Urothelium cell line (cell line): ENCODE measurements around the gene ARFGAP3.

ENCODE experiments used
- DNase-seq: peaks from one replicate; pipeline ENCODE4 v3.0.0; 2011; ENCODE audit warnings: low spot score, mixed read lengths
- FAIRE-seq: peaks from 2 replicates; lab custom pipeline; 2011; peaks lifted over from hg19 to GRCh38; lab: Jason Lieb, UNC

ARFGAP3 gene

DNA sequence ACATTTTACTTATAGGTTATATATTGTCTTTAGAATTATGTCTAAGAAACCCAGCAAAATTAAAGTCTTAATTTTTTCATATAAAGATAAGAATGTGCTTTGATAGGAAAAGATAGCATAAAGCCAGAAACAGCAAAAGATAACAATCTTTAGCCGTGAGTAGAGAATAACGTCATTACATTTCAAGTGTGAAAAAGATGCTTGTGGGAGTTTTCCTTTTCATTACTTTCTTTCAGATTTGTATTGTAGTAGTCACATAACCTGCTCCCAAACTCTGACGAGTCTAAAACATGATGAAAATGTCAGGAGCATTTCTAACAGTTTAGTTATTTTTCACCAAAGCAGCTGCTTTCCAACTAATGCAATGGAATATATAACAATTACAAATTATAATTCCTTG is 31.3 kb downstream of the ARFGAP3 start:
- DNase-seq (no peak), FAIRE-seq (no peak)

DNA sequence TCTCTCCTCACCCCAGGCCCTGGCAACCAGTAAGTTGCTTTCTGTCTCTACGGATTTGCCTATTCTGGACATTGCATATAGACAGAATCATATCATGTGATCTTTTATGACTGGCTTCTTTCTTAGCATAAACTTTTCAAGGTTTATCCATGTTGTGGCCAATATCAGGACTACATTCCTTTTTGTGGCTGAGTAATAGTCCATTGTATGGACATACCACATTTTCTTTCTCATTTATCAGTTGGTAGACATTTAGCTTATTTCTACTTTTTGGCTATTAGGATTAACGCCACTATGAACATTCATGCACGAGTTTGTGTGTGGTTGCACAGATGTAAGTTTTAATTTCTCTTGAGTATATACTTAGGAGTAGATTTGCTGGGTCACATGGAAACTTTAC is 35.7 kb downstream of the ARFGAP3 start:
- no peak for FAIRE-seq
- DNase-seq, result no peak

DNA sequence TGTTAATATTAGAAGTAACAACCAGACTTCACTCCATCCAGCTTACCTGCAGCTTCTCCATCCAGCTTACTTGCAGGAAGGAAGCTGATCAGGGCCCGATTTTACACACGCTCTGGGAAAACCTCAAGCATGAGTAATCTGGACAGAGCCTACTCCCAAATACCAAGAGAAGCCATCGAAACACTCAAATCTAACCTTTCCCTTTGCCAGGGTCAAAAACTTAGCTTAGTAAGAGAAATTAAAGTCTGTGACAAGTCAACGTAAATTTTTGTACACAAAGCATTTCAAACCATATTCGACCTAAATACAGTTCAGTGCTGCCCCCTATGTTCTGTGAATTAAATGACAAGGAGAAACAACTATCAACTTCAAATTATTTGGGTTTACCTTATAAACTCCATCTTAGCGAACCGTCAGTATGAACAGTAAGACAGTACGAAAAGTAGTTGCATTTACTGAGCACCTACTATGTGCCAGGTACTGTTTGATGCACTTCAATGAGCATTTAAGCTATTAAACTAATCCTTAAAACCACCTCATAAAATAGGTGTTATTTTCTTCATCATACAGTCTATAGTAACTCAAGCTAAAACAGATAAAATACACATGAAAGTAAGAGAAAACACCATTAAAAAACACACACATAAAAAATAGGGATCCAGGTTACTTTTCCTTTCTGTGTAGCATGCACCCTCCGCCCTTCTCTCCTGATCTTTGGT is 36.9 kb downstream of the ARFGAP3 start:
- peak; percentile 26 for DNase-seq
- peak; percentile 9 for FAIRE-seq

DNA sequence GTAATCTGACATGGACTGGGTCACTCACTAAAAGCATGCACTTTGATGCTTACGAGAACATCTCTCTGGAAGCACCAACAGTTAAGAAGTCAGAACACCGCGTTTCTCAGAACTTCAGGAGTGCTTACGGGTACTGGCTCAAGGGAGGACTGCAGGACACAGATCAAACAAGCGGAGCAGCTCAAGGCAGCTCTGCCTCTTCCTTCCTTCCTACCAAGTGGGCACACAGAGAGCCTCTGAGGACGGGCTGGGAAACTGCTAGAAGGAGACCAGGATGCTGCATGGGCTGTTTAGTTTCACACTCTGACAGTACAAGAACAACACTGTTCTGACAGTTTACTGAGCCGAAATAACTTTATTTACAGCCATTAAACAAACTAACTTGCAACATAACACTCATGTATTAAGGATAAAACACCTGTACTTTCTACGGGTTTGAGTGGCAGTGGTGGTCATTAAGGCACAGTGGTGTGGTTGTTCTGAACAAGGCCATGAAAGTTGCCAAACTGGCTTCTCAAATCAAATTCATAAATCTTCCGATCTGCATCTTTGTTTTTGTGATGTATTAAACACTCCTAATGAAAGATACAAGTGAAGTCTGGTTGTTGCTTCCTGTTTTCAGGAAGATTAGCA is 37.5 kb downstream of the ARFGAP3 start:
- FAIRE-seq (no peak), DNase-seq (no peak)

DNA sequence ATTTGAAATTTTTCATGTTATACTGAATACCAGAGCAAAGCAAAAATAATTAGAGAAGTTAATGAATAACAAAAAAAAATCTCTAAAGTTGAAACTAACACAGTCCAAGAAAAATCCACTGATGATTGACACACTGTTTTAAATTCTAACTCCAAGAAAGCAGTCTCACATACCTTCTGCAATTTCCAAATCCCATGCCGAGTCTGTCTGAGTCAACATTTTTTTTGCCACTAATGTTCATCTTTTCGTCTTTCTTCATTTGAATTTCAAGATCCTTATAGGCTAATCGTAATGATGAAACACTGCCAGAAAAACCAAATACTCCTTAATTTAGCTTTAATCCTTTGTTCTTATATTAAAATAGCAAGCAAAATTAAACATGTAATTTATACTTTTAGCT is 39.5 kb downstream of the ARFGAP3 start:
- FAIRE-seq, result no peak

DNA sequence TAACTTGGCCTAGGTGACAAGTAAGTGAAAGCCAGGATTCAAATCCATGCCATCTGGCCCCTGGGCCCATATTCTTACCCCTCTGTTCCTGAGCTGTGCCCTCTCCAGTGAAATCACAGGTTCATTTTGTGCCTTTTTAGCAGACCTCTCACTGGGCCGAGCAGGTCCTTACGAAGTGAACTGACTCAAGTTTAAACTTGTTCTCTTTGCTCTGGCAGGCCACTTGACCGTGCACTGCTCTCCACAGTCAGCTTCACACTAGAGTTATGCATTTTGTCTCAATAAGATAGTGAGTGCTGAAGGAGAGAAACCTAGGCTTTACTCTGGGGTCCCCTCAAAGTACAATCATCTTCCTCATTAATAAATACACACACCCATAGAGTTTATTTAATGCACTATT is 40.7 kb downstream of the ARFGAP3 start:
- FAIRE-seq (no peak), DNase-seq (no peak)

More for the DNA sequence above, 39.5 kb downstream of the ARFGAP3 start:
- DNase-seq, result no peak

DNA sequence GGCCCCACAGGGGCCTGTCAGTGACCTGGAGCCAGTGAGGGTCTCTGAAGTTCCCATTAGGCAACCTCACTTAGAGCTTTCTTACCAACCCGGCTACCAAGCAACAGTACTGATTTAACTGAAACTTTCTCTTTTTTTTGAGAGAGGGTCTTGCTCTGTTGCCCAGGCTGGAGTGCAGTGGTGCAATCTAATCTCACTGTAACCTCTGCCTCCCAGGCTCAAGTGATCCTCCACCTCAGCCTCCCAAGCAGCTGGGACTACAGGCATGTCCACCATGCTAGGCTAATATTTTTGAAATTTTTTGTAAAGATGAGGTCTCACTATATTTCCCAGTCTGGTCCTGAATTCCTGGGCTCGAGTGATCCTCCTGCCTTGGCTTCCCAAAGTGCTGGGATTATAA is 42.5 kb downstream of the ARFGAP3 start:
- FAIRE-seq, result no peak

DNA sequence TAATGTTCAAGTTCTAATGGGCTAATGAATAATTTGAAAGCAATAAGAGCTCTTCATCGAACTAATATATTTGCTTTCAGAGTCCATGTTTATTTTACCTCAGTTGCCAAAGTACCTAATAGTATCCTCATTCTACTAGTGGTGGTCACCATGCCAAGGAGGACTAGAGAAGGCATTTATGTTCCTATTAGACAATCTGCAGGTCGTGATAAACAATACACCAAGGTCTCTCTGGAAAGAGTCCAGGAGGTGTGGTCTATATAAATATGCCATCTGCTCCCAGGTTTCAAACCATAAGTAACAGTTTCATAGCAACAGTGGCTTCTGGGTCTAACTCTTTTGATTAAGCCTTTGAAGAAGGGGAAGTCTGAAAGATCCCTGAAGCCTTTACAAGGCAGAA is 42.9 kb downstream of the ARFGAP3 start:
- FAIRE-seq (no peak), DNase-seq (no peak)

More for the DNA sequence above, 42.5 kb downstream of the ARFGAP3 start:
- DNase-seq, result no peak

DNA sequence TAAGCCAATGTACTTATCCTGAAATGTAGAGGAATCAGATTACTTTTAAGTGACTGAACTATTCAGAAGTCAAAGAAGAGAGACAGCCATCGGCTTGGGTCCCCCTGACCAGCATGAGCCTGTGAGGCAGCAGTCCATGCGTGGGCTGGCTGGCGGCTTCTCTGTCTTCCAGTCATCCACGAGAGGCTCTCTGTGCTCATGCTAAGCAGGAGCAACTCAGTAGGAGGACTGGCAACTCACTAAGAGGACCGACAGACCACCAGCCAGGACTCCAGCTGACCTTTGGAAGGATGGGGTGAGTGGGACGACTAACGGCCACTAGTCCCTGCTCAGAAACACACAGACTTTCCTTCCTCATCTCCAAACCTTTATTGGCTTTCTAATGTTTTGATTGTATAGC is 43.6 kb downstream of the ARFGAP3 start:
- FAIRE-seq (no peak), DNase-seq (no peak)

DNA sequence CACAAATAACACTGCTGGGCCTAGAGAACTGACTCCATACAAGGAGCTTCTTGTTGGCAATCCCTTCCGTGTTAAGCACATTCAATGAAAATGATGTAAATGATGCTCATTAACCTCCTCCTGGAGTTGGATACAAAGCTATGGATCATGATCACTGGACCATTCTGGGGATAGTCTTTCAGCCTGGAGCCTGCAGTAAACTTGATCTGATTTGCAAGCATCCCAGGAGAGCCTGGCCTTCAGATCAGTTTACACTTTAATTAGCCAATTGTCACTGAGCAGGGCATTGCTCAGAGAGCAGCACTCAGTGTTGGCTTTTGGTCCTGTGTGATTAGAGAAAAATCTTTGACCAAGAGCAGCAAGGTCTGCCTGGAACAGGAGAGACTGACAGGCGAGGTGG is 45.6 kb downstream of the ARFGAP3 start:
- FAIRE-seq, result no peak
- no peak for DNase-seq

DNA sequence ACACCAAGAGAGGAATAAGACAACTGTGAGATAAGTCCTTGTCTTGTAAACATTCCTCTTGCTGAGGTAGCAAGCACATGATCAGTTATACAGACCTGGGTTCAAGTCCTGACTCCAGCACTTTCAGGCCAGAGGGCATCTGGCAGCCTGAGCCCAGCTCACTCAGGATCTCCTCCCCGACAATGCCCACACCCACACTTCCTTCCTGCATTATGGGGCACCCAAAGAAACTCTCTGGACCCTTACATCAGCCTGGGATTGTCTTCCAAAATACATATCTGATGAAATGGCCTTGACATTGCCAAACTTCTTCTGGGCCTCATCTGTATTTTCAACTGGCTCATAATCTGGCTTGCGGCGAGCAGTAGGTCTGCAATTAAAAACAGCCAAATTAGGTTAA is 48.6 kb downstream of the ARFGAP3 start:
- FAIRE-seq (no peak), DNase-seq (no peak)

DNA sequence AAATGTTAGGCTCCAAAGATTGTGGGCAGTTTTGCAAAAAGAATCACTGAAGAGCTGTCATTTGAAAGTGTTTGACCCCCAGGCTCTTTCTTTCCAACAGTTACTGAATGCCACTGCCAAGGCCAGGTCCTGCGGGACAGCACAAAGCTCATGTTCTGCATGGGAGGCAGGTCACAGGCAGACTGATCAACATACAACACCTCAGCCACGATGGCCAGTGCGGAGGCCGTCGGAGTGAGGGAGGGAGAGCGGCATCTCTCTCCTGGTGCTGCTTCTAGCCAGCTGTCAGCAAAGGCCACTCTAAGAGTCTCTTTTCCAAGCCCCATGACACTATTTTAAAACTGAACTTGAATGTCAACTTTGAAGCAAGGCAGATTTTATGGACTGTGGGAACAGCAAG is 49.9 kb downstream of the ARFGAP3 start:
- DNase-seq, result no peak

DNA sequence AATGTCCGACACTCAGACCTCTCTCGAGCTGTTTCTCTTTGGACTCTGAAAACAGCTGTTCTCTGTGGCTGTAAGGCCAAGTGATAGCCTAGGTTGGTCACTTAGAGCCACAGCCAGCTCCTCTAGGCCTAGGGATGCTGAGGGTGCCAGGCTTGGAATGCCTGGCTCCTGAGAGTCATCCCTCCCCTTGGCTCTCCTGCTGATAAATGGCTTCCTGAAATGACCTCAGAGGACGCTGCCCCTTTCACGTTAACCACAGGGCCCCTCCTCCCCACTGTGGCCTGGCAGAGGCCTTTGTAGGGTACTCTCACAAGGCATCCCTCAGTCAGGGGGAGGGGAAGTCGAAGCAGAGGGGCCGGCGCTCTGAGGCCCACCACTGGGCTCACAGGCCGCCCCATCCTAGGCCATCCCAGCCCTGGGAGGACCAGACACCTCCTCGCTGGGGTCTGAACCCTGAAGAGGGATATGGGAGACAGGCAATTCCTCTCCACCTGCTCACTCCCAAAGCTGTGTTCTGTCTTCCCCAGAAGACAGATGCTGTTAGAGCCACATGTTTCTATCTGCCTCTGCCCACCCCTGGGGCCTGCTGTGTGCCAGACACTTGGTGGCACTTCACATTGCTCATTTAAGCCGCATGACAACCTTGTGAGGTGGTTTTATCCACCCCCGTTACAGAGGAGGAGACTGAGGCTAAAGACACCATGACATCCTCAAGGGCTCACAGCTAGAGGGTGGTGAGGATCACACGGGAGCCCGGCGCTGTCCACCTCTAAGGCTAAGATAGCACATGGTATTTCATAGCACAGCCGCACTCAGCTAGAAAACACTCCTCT is 50.9 kb downstream of the ARFGAP3 start:
- DNase-seq (no peak), FAIRE-seq (no peak)

More for the DNA sequence above, 49.9 kb downstream of the ARFGAP3 start:
- no peak for FAIRE-seq

DNA sequence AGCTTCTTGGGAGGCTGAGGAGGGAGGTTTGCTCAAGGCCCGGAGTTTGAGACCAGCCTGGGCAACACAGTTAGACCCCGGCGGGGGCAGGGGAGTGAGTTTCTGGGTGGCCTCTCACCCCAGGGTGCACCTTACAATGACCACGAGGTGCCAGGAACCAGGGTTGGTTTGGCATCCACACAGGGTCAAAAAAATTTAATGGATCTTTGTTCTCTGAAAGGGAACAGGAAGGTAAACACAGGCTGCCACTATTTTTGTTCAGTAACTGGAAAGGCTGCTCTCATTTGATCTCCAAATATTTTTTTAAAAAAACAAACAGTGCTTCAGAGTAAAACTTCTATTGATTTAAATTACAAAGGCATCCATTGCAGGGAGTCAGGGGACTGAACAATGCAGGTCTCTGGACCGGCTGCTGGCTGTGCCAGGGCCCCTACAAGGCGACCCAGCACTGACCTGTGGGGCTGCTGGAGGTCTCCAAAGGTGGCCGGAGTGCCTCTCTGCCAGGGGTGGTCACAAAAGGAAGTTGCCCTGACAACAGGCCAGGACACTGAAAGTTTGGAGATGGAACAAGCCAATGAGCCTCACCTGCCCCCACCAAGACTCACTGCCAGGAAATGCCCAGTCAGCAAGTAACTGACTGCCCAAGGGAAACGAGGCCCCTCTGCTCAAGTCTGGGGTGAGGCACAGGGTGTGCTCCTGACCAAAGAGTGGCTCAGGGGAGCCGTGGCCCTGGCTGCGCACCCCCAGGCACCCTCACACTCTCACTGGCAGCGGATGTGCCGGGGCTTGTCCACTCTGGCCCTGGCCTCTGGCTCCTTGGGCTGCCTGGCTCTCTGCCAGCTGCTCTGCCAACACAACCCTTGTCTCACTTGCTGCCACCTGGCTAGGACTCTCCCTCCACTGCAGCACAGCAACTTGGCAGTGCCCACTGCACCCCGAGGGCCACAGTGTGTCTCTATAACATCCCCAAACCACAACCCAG is 51.8 kb downstream of the ARFGAP3 start:
- no peak for DNase-seq

DNA sequence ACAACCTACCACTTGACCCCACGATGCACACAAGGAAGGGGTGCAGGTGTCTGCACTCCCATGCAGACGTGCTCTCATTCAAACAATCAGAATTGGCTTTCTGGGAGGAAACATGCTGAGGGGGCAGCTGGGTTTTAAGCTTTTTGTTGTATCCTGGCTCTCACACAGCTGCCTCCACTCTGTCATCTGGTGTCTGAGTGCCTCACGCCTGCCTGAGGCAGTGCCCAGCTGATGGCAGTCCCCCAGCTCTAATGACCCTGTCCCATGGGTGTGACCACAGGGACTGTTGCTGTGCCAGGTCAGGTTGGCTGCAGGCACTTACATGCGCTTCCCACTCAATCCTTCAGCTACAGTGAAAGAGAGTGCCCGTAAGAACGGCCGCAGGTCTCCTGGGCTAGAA is 53.7 kb downstream of the ARFGAP3 start:
- DNase-seq (no peak), FAIRE-seq (no peak)

More for the DNA sequence above, 51.8 kb downstream of the ARFGAP3 start:
- FAIRE-seq, result peak; percentile 58

DNA sequence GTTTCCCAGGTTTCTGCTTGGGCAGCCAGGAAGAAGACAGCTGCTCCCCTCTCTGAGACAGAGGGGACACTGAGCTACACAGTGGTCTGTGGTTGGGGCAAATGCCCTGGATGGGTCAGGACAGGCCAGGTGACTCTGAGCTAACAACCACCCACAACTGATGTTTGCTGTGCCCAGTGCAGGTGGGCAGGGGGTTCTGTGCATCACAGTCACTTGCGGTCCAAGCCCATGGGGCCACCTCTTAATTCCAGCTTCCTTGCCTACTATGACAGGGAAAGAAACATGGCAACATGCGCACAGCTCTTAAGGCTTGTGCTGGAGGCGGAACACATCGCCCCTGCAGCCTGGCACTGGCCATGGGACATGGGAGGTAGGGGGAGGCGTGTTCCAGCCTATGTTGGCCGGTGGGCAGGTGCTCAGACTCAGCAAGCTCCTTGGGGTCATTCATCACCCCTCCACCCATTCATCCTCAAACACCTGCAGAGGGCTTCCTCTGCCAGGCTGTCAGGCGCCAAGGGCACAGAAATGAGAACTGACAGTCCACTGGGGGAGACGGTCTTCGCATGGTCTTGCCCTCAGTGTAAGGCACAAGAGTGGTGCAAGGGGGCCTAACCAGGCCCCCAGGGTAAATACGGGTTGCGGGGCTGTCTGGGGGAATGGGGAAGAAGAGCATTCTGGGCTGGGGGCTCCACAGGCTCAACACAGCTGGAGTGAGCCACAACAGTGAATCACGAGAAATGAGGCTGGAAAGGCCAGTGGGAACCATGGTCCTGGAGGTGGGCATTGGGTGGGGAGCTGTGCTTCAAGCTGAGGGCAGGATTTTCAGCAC is 55.6 kb downstream of the ARFGAP3 start:
- DNase-seq (no peak), FAIRE-seq (peak; percentile 27)

DNA sequence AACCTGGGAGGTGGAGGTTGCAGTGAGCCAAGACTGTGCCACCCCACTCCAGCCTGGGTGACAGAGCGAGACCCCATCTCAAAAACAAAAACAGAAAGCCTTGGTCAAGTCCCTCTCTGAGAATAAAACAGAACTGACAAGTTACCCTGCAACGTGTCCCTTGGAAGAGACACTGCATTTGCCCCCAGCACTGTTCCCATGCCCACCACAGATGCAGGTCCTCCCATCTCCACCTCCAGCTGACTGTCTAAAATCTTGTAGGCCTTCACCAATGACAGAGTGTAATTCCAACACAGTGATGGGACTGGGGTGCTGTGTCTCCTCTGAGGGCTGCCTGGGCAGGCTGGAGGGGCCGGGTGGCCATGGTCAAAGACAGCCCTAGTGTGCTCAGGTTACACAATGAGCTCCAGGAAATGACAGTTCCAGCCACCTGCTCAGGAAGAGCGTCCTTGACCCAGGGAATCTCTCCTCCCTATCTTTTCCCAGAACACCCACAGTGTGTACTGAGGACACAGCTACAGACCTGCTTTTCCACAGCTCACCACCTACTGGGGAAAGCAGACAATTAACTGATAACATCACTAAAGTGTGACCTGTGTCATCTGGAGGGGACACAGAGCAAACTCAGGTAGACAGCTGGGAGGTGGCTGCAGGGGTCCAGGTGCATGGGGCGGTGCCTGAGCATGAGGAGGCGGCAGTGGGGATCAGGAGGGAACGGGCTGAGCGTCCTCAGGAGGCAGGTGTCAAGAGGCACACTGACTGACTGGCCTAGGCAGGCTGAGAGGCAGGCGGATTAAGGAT is 56.4 kb downstream of the ARFGAP3 start:
- DNase-seq (no peak), FAIRE-seq (no peak)

DNA sequence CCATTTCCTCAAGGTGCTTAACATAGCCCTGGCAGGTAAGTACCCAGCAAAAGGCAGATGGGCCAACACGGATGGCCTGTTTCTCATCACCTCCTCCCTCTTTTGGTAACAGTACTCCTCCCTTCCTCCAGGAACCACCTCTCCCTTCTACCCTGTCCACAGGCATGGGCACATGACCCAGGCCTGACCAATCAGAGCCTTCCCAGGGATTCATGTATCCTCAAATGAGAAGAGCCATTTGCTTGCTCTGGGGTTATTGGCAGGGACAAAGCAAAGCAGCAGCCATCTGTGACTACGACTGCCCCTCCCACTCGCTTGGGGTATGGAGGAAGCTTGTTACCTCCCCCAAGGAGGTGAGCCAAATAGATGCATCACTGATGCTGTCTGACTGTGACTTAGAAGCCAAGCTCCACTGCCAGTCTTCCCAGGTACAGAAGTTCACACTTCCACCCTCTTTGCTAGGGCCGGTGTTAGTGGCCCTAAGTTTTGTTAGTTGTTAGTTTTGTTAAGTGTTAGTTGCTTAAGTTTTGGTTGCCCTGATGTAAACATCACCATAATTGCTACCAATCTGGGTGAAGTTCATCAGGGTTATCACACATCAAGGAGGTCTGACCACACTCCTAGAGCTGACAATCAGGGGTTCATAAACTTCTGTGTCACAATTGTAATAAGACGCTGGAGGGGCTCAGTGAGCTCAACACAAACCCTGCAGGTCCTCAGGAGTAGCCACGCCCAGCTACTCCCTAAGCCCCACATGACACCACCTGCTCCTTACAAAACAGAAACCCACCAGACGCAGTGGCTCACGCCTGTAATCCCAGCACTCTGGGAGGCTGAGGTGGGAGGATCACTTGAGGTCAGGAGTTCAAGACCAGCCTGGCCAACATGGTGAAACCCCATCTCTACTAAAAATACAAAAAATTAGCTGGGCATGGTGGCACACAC is 57.3 kb downstream of the ARFGAP3 start:
- no peak for DNase-seq
- no peak for FAIRE-seq
